Activated T-cell treated with anti-CD3 and anti-CD28 coated beads for 4 hours (primary cell): ENCODE measurements around the gene NARS2.

Experiments
- DNase-seq: peaks from one replicate; pipeline ENCODE4 v3.0.0-alpha.2; 2020

Gene NARS2

GRCh38 chr11:78428266-78428636, 146.4 kb downstream of the NARS2 start:
- DNase-seq, result no peak

GRCh38 chr11:78427615-78428265, 146.9 kb downstream of the NARS2 start:
- no peak for DNase-seq

GRCh38 chr11:78426845-78427244, 147.8 kb downstream of the NARS2 start:
- no peak for DNase-seq

- no peak for DNase-seq
These were observed 149.1 kb downstream of the NARS2 start for GRCh38 chr11:78425399-78426070.

GRCh38 chr11:78424334-78425270, 150.1 kb downstream of the NARS2 start:
- DNase-seq, result no peak

- DNase-seq, result no peak
These were observed 151.4 kb downstream of the NARS2 start for GRCh38 chr11:78423241-78423640.

GRCh38 chr11:78420796-78421209, 153.9 kb downstream of the NARS2 start:
- DNase-seq, result peak; percentile 41

- DNase-seq, result peak; percentile 46
These were observed 154.4 kb downstream of the NARS2 start for GRCh38 chr11:78420255-78420764.

- DNase-seq, result no peak
These were observed 155.3 kb downstream of the NARS2 start for GRCh38 chr11:78419327-78419726.

GRCh38 chr11:78418584-78419211, 156.0 kb downstream of the NARS2 start:
- no peak for DNase-seq

GRCh38 chr11:78417888-78418583, 156.6 kb downstream of the NARS2 start:
- DNase-seq, result peak; percentile 58

- no peak for DNase-seq
These were observed 157.3 kb downstream of the NARS2 start, which contains the start of gene GAB2 for GRCh38 chr11:78417175-78417887. GAB2 (minus strand) TSS chr11:78417820; CDS start chr11:78417720, 100 bp downstream.

GRCh38 chr11:78416285-78417174, 158.1 kb downstream of the NARS2 start:
- DNase-seq, result peak; percentile 74

- DNase-seq, result no peak
These were observed 159.3 kb downstream of the NARS2 start for GRCh38 chr11:78415338-78415737.

GRCh38 chr11:78414321-78415051, 160.2 kb downstream of the NARS2 start:
- DNase-seq, result no peak

- DNase-seq, result no peak
These were observed 166.0 kb downstream of the NARS2 start for GRCh38 chr11:78408619-78409018.

GRCh38 chr11:78406568-78407196, 168.0 kb downstream of the NARS2 start:
- no peak for DNase-seq

- DNase-seq, result no peak
These were observed 168.9 kb downstream of the NARS2 start for GRCh38 chr11:78405805-78406204.

GRCh38 chr11:78403781-78404180, 170.9 kb downstream of the NARS2 start:
- no peak for DNase-seq
